ENCODE measurements around the gene TXNL4A.

- TF ChIP-seq CTCF (tag by site-specific recombination; IDR thresholded peaks at IDR 0.05): no peak
- TF ChIP-seq ZNF146 (tag by site-specific recombination; IDR thresholded peaks at IDR 0.05): no peak
- TF ChIP-seq ZNF513 (tag by site-specific recombination; IDR thresholded peaks at IDR 0.05): no peak
- TF ChIP-seq, protein P1, sequence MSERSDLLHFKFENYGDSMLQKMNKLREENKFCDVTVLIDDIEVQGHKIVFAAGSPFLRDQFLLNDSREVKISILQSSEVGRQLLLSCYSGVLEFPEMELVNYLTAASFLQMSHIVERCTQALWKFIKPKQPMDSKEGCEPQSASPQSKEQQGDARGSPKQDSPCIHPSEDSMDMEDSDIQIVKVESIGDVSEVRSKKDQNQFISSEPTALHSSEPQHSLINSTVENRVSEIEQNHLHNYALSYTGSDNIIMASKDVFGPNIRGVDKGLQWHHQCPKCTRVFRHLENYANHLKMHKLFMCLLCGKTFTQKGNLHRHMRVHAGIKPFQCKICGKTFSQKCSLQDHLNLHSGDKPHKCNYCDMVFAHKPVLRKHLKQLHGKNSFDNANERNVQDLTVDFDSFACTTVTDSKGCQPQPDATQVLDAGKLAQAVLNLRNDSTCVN (tag by site-specific recombination; optimal IDR thresholded peaks at IDR 0.05): no peak
- TF ChIP-seq TCF7L2 (IDR thresholded peaks at IDR 0.05; ENCODE audit: borderline replicate concordance, low read depth, low read length): no peak
- TF ChIP-seq GLI4 (tag by site-specific recombination; IDR thresholded peaks at IDR 0.05): no peak
- TF ChIP-seq, protein P2, sequence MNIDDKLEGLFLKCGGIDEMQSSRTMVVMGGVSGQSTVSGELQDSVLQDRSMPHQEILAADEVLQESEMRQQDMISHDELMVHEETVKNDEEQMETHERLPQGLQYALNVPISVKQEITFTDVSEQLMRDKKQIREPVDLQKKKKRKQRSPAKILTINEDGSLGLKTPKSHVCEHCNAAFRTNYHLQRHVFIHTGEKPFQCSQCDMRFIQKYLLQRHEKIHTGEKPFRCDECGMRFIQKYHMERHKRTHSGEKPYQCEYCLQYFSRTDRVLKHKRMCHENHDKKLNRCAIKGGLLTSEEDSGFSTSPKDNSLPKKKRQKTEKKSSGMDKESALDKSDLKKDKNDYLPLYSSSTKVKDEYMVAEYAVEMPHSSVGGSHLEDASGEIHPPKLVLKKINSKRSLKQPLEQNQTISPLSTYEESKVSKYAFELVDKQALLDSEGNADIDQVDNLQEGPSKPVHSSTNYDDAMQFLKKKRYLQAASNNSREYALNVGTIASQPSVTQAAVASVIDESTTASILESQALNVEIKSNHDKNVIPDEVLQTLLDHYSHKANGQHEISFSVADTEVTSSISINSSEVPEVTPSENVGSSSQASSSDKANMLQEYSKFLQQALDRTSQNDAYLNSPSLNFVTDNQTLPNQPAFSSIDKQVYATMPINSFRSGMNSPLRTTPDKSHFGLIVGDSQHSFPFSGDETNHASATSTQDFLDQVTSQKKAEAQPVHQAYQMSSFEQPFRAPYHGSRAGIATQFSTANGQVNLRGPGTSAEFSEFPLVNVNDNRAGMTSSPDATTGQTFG (tag by site-specific recombination; IDR thresholded peaks at IDR 0.05; ENCODE audit: borderline replicate concordance): no peak
- TF ChIP-seq ZEB2 (tag by site-specific recombination; IDR thresholded peaks at IDR 0.05): no peak
- TF ChIP-seq, protein P3, sequence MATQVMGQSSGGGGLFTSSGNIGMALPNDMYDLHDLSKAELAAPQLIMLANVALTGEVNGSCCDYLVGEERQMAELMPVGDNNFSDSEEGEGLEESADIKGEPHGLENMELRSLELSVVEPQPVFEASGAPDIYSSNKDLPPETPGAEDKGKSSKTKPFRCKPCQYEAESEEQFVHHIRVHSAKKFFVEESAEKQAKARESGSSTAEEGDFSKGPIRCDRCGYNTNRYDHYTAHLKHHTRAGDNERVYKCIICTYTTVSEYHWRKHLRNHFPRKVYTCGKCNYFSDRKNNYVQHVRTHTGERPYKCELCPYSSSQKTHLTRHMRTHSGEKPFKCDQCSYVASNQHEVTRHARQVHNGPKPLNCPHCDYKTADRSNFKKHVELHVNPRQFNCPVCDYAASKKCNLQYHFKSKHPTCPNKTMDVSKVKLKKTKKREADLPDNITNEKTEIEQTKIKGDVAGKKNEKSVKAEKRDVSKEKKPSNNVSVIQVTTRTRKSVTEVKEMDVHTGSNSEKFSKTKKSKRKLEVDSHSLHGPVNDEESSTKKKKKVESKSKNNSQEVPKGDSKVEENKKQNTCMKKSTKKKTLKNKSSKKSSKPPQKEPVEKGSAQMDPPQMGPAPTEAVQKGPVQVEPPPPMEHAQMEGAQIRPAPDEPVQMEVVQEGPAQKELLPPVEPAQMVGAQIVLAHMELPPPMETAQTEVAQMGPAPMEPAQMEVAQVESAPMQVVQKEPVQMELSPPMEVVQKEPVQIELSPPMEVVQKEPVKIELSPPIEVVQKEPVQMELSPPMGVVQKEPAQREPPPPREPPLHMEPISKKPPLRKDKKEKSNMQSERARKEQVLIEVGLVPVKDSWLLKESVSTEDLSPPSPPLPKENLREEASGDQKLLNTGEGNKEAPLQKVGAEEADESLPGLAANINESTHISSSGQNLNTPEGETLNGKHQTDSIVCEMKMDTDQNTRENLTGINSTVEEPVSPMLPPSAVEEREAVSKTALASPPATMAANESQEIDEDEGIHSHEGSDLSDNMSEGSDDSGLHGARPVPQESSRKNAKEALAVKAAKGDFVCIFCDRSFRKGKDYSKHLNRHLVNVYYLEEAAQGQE (tag by site-specific recombination; IDR thresholded peaks at IDR 0.05): no peak
- TF ChIP-seq SALL2 (tag by site-specific recombination; IDR thresholded peaks at IDR 0.05; ENCODE audit: borderline replicate concordance): no peak
- TF ChIP-seq ZNF544 (tag by site-specific recombination; IDR thresholded peaks at IDR 0.05): no peak
- no peak for TF ChIP-seq GFI1B (tag by site-specific recombination; IDR thresholded peaks at IDR 0.05)
Measured at GRCh38 chr18:79989195-79989497, 783 bp upstream of the TXNL4A start.

All from HEK293 (cell line).